Endothelial cell of umbilical vein (primary cell): Measurements from ENCODE around the gene LATS2. TPM values are rescaled to one million over a fixed set of nuclear protein-coding genes. Genes with fewer than 3 reads are reported as not detected.

Source experiments
- BruUV-seq: library from RNA; stranded (reverse); fragments of 400-500 nt; replicated peaks from 2 replicates; lab custom pipeline; 2021; lab: Mats Ljungman, UMichigan
- CTCF ChIA-PET: fragments of 300-600, 350-600 bp; sonication (Branson Sonifier 250); formaldehyde crosslinking; loops from one replicate; lab custom pipeline; 2021; ENCODE audit warnings: antibody characterized with exemption, inconsistent platforms; lab: Charles Lee
- POLR2A ChIA-PET: fragments of 300-600, 350-600 bp; sonication (Branson Sonifier 250); formaldehyde crosslinking; loops from one replicate; lab custom pipeline; 2021; ENCODE audit warnings: antibody characterized with exemption, inconsistent platforms; lab: Charles Lee
- DNase-seq: peaks from one replicate; pipeline ENCODE4 v3.0.0-alpha.2; 2011; ENCODE audit warnings: low read depth, low spot score
- FAIRE-seq: peaks from 2 replicates; lab custom pipeline; 2011; peaks lifted over from hg19 to GRCh38; lab: Jason Lieb, UNC
- H2AFZ ChIP-seq: 2 replicates; pipeline ENCODE4 v1.6.0; 2012; ENCODE audit warnings: low read depth, low read length, control low read depth, inconsistent platforms
- H3K27ac ChIP-seq: 2 replicates; pipeline ENCODE4 v1.5.1; 2011; ENCODE audit warnings: low read depth, mild to moderate bottlenecking, control low read depth, low read length, moderate library complexity; ENCODE audit not compliant: insufficient read depth
- H3K27me3 ChIP-seq, 2 experiments: 2 replicates each; pipeline versions ENCODE4 v1.6.0 to v1.6.1; 2011; ENCODE audit warnings: low read length in 2 of 2, mixed read lengths in 1 of 2; ENCODE audit not compliant: control insufficient read depth in 2 of 2, insufficient read depth in 2 of 2
- H3K36me3 ChIP-seq, 2 experiments: 2 replicates in 1 of 2; 3 replicates in 1 of 2; pipeline ENCODE4 v1.5.1; 2011; ENCODE audit warnings: low read length in 2 of 2, mild to moderate bottlenecking in 1 of 2, moderate library complexity in 1 of 2; ENCODE audit not compliant: control insufficient read depth in 2 of 2, insufficient read depth in 2 of 2; ENCODE audit errors: extremely low read depth in 1 of 2
- H3K4me1 ChIP-seq: 3 replicates; pipeline ENCODE4 v1.5.1; 2011; ENCODE audit warnings: mild to moderate bottlenecking, low read length; ENCODE audit not compliant: control insufficient read depth, insufficient read depth; ENCODE audit errors: extremely low read depth
- H3K4me2 ChIP-seq: 2 replicates; pipeline ENCODE4 v1.6.1; 2011; ENCODE audit warnings: low read length, control low read depth, mixed read lengths; ENCODE audit not compliant: insufficient read depth
- H3K4me3 ChIP-seq, 3 experiments: fragments of 200-600 bp in 1 of 3; sonication (generic), shearing (Covaris generic) in 1 of 3; replicated peaks in 1 of 3; 2 replicates each; pipeline ENCODE4 v1.5.1; 2011 to 2016; ENCODE audit warnings: control low read depth in 3 of 3, low read length in 3 of 3, mild to moderate bottlenecking in 2 of 3, inconsistent platforms in 1 of 3, low read depth in 1 of 3, moderate library complexity in 1 of 3; ENCODE audit not compliant: insufficient read depth in 1 of 3
- H3K79me2 ChIP-seq: 2 replicates; pipeline ENCODE4 v1.6.0; 2012; ENCODE audit warnings: low read length, inconsistent platforms; ENCODE audit not compliant: control insufficient read depth, insufficient read depth
- H3K9ac ChIP-seq: replicated peaks from 2 replicates; pipeline ENCODE3; 2011; ENCODE audit warnings: low read length, control low read depth; ENCODE audit not compliant: insufficient read depth; ENCODE audit errors: extremely low read depth
- H3K9me1 ChIP-seq: replicated peaks from 3 replicates; pipeline ENCODE4 v1.6.0; 2011; ENCODE audit warnings: mild to moderate bottlenecking, low read length; ENCODE audit not compliant: control insufficient read depth, insufficient read depth; ENCODE audit errors: extremely low read depth
- H3K9me3 ChIP-seq: replicated peaks from 2 replicates; pipeline ENCODE4 v1.5.1; 2012; ENCODE audit warnings: low read length, inconsistent platforms; ENCODE audit not compliant: control insufficient read depth, insufficient read depth
- H4K20me1 ChIP-seq: replicated peaks from 2 replicates; pipeline ENCODE3; 2011; ENCODE audit warnings: mild to moderate bottlenecking, low read length; ENCODE audit not compliant: control insufficient read depth, insufficient read depth; ENCODE audit errors: extremely low read depth
- EZH2 ChIP-seq: IDR thresholded peaks from 2 replicates; pipeline ENCODE4 v1.6.1; 2012; ENCODE audit warnings: borderline replicate concordance, low read depth, mild to moderate bottlenecking, moderate library complexity, low read length, inconsistent platforms; ENCODE audit not compliant: severe bottlenecking
- FOS ChIP-seq: IDR thresholded peaks from 2 replicates; pipeline ENCODE4 v1.6.1; 2011; ENCODE audit warnings: mild to moderate bottlenecking, low read length, moderate library complexity, borderline replicate concordance; ENCODE audit not compliant: insufficient read depth
- GATA2 ChIP-seq: IDR thresholded peaks from 2 replicates; pipeline ENCODE4 v1.7.0; 2011; ENCODE audit warnings: low read depth, mild to moderate bottlenecking, moderate library complexity, mixed read lengths, low read length; ENCODE audit not compliant: insufficient read length, insufficient read depth
- JUN ChIP-seq: IDR thresholded peaks from 2 replicates; pipeline ENCODE4 v1.6.1; 2011; ENCODE audit warnings: borderline replicate concordance, low read depth; ENCODE audit not compliant: insufficient read length, insufficient read depth
- MYC ChIP-seq: IDR thresholded peaks from one replicate; pipeline ENCODE4 v1.6.1; 2011; ENCODE audit warnings: mild to moderate bottlenecking, low read depth, low read length
- POLR2A ChIP-seq: IDR thresholded peaks from 2 replicates; pipeline ENCODE4 v1.6.1; 2012; ENCODE audit warnings: low read depth, mild to moderate bottlenecking, control low read depth, low read length
- POLR2AphosphoS5 ChIP-seq: IDR thresholded peaks from 2 replicates; pipeline ENCODE4 v1.6.1; 2012; ENCODE audit warnings: low read depth, mild to moderate bottlenecking, control low read depth, low read length, moderate library complexity; ENCODE audit not compliant: insufficient read depth
- dilution Hi-C: fragments of 300-500 bp; cut with MboI; formaldehyde crosslinking; loops from one replicate; pipeline ENCODE4 v1.15.0; 2019; ENCODE audit warnings: low sequenced_read_pairs; ENCODE audit not compliant: extremely low pct_ligation_motif_present
- intact Hi-C: fragments of 100-400 bp; cut with micrococcal nuclease; formaldehyde crosslinking; loops from one replicate; pipeline ENCODE4 v1.10.0; 2022
- polyA plus RNA-seq, 4 experiments: library from polyadenylated mRNA; depleted of rRNA in 3 of 4; stranded (reverse) in 3 of 4; unstranded in 1 of 4; fragments of >200 nt; gene quantifications; 2 replicates each; pipeline versions ENCODE4 v1.2.1 to v1.2.3, GENCODE V29; 2011 to 2012; ENCODE audit warnings: missing spikeins in 1 of 4
- total RNA-seq: library from RNA; stranded (reverse); gene quantifications from 2 replicates; pipeline ENCODE4 v1.2.3, GENCODE V29; 2021
- TF ChIP-seq, protein P1 (sequence below), 2 donors: IDR thresholded peaks; 1 replicate in 1 of 2; 2 replicates in 1 of 2; pipeline ENCODE4 v1.5.1; 2011; ENCODE audit warnings: low read length in 2 of 2, mild to moderate bottlenecking in 2 of 2, moderate library complexity in 2 of 2, control low read depth in 1 of 2, inconsistent platforms in 1 of 2, low read depth in 1 of 2; ENCODE audit not compliant: insufficient read depth in 1 of 2; ENCODE audit errors: extremely low read depth in 1 of 2
- TF ChIP-seq, protein P2 (sequence below): IDR thresholded peaks from 2 replicates; pipeline ENCODE4 v1.6.1; 2011; ENCODE audit not compliant: insufficient read depth, insufficient read length

LATS2 gene
- total and polyA plus RNA-seq, 2 donors (not counting 3 experiments of a cell fraction or from before 2014, with no cell fraction given), result 33.5 to 67.6 TPM

DNA sequence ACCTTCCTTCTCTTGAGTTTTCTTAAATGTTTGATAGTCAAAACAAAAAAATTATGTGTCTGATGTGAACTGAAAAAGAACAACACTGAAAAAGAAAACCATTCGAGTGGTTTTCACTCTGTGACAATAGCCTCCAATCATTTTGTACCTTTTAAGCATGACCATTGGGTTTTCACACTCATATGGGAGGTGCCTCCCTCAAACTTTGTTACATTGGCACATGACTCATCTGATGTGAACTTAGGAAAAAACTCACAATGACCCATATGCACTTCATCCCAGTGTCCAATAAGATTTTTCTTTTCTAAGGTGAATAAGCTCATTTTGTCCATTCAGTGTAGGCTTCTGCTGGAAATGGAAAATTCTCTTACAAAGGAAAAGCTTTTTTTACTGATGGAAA lies 92.2 kb downstream of the LATS2 start:
- Histone ChIP-seq H3K4me1 (no peaks in the 10 kb centered on the region), H4K20me1 (peaks cover 3% of the 10 kb centered on the region), H3K4me3 (no peak overlapping the region), H2AFZ (no peak overlapping the region), H3K27me3 (peaks cover 0 to under 1% of the 10 kb centered on the region in 2 experiments), H3K9ac (no peak overlapping the region), H3K9me1 (no peaks in the 10 kb centered on the region), H3K79me2 (no peaks in the 10 kb centered on the region), H3K36me3 (peaks cover 6 to 14% of the 10 kb centered on the region in 2 experiments), H3K9me3 (no peaks in the 10 kb centered on the region), H3K4me2 (no peak overlapping the region), H3K27ac (no peak overlapping the region)
- ChIA-PET POLR2A (no interaction called here), CTCF (interaction anchor here (0.9 to 1.8 kb wide), 3 partner anchors 25 to 772 kb away, joined by 3 to 7 read pairs (median 6); partner anchors contain the start of gene SKA3)
- FAIRE-seq, result peak; percentile 63
- no TSS peak for BruUV-seq
- peak; percentile 48 for TF ChIP-seq FOS
- TF ChIP-seq, protein P1, sequence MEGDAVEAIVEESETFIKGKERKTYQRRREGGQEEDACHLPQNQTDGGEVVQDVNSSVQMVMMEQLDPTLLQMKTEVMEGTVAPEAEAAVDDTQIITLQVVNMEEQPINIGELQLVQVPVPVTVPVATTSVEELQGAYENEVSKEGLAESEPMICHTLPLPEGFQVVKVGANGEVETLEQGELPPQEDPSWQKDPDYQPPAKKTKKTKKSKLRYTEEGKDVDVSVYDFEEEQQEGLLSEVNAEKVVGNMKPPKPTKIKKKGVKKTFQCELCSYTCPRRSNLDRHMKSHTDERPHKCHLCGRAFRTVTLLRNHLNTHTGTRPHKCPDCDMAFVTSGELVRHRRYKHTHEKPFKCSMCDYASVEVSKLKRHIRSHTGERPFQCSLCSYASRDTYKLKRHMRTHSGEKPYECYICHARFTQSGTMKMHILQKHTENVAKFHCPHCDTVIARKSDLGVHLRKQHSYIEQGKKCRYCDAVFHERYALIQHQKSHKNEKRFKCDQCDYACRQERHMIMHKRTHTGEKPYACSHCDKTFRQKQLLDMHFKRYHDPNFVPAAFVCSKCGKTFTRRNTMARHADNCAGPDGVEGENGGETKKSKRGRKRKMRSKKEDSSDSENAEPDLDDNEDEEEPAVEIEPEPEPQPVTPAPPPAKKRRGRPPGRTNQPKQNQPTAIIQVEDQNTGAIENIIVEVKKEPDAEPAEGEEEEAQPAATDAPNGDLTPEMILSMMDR (IDR thresholded peaks at IDR 0.05; ENCODE audit: extremely low read depth in 1 of 2, insufficient read depth in 1 of 2, low read depth in 1 of 2, low read length in 2 of 2), result no peak
- intact Hi-C loops (no loop called here), dilution Hi-C loops (no loop called here)
- DNase-seq, result peak; percentile 39

DNA sequence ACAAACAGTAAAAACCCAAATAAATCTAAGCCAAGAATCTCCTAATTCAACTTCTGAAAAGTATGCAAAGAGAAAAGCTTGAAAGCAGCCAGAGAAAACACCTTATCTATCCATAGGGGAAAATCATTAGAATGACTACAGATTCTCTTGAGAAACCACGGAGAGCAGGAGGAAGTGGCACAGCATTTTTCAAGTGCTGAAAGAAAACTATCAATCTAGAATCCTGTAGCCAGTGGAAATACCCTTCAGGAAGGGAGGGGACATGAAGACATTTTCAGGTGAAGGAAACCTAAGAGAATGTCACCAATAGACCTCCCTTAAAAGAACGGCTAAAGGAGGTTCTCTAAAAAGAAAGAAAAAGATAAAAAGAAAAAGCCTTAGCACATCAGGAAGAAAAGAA lies 92.6 kb downstream of the LATS2 start:
- Histone ChIP-seq H3K4me1 (no peaks in the 10 kb centered on the region), H3K9me1 (no peaks in the 10 kb centered on the region), H3K36me3 (peaks cover 6 to 11% of the 10 kb centered on the region in 2 experiments), H3K9me3 (no peaks in the 10 kb centered on the region), H3K4me3 (no peak overlapping the region), H2AFZ (no peak overlapping the region), H4K20me1 (no peaks in the 10 kb centered on the region), H3K27ac (no peak overlapping the region), H3K4me2 (no peak overlapping the region), H3K9ac (no peak overlapping the region), H3K79me2 (no peaks in the 10 kb centered on the region), H3K27me3 (peaks cover 0 to 2% of the 10 kb centered on the region in 2 experiments)
- TSS peak; percentile 4 for BruUV-seq
- no peak for DNase-seq
- ChIA-PET CTCF (interaction anchor here (0.9 to 1.8 kb wide), 4 partner anchors 25 to 771 kb away, joined by 3 to 7 read pairs (median 4); partner anchors contain the start of gene SKA3), POLR2A (no interaction called here)
- TF ChIP-seq JUN, result no peak
- no peak for TF ChIP-seq POLR2AphosphoS5
- no peak for TF ChIP-seq GATA2
- no peak for TF ChIP-seq POLR2A
- no peak for TF ChIP-seq MYC
- TF ChIP-seq, protein P1 (IDR thresholded peaks at IDR 0.05; ENCODE audit: extremely low read depth in 1 of 2, insufficient read depth in 1 of 2, low read depth in 1 of 2, low read length in 2 of 2), result no peak
- no peak for TF ChIP-seq FOS
- TF ChIP-seq EZH2, result no peak
- TF ChIP-seq, protein P2, sequence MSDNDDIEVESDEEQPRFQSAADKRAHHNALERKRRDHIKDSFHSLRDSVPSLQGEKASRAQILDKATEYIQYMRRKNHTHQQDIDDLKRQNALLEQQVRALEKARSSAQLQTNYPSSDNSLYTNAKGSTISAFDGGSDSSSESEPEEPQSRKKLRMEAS, result no peak
- no peak for FAIRE-seq
- intact Hi-C loops, result no loop called here
- dilution Hi-C loops, result no loop called here
